GM23338 (cell line): ENCODE results near the gene IRF1. TPM values are rescaled to one million over a fixed set of nuclear protein-coding genes. Genes with fewer than 3 reads are reported as not detected.
A peak's percentile ranks its signal among the peaks of the same experiment; 100 is the strongest.

Experiments
- ATAC-seq: fragments of 200-7000 bp; cut with Tn5 transposase; 3 replicates; pipeline ENCODE4 v1.9.1; 2020
- DNase-seq: peaks from one replicate; pipeline ENCODE4 v3.0.0-alpha.2; 2015; ENCODE audit warnings: low spot score
- H2AFZ ChIP-seq: fragments of 200-600 bp; sonication (generic); 2 replicates; pipeline ENCODE4 v1.8.0; 2016; ENCODE audit warnings: antibody characterized with exemption, mild to moderate bottlenecking, moderate library complexity
- H3F3A ChIP-seq: fragments of 200-600 bp; sonication (generic); replicated peaks from 2 replicates; pipeline ENCODE4 v1.8.0; 2017; ENCODE audit warnings: antibody characterized with exemption, mixed run types, low read depth
- H3K27ac ChIP-seq: fragments of 200-600 bp; sonication (generic); 2 replicates; pipeline ENCODE4 v1.6.1; 2016; ENCODE audit warnings: low read depth
- H3K27me3 ChIP-seq: fragments of 200-600 bp; sonication (generic); 2 replicates; pipeline ENCODE4 v1.8.0; 2016; ENCODE audit warnings: mild to moderate bottlenecking, mixed run types, moderate library complexity; ENCODE audit not compliant: insufficient read depth
- H3K36me3 ChIP-seq: fragments of 200-600 bp; sonication (generic); 2 replicates; pipeline ENCODE4 v1.8.0; 2016; ENCODE audit warnings: mild to moderate bottlenecking; ENCODE audit not compliant: insufficient read depth
- H3K4me1 ChIP-seq: fragments of 200-600 bp; sonication (generic); 2 replicates; pipeline ENCODE4 v1.8.0; 2016; ENCODE audit warnings: mild to moderate bottlenecking, moderate library complexity; ENCODE audit not compliant: insufficient read depth
- H3K4me2 ChIP-seq: fragments of 200-600 bp; sonication (generic); 2 replicates; pipeline ENCODE4 v1.7.1; 2017; ENCODE audit warnings: mixed run types
- H3K4me3 ChIP-seq: fragments of 200-600 bp; sonication (generic); 2 replicates; pipeline ENCODE4 v1.6.1; 2016; ENCODE audit warnings: mixed run types
- H3K79me2 ChIP-seq: fragments of 200-600 bp; sonication (generic); replicated peaks from 2 replicates; pipeline ENCODE4 v1.8.0; 2017; ENCODE audit warnings: mild to moderate bottlenecking; ENCODE audit not compliant: insufficient read depth
- H3K9me2 ChIP-seq: fragments of 200-600 bp; sonication (generic); 2 replicates; pipeline ENCODE4 v1.8.0; 2017; ENCODE audit not compliant: insufficient read depth
- H4K20me1 ChIP-seq: fragments of 200-600 bp; sonication (generic); replicated peaks from 2 replicates; pipeline ENCODE4 v1.8.0; 2017; ENCODE audit warnings: mild to moderate bottlenecking; ENCODE audit not compliant: insufficient read depth
- H3K27ac Mint-ChIP-seq: 2 replicates; pipeline ENCODE4 v1.8.0; 2020; ENCODE audit warnings: inconsistent platforms, mild to moderate bottlenecking, moderate library complexity, mixed read lengths
- H3K27me3 Mint-ChIP-seq: 3 replicates; pipeline ENCODE4 v1.8.0; 2022; ENCODE audit warnings: low read depth, mild to moderate bottlenecking, moderate library complexity, mixed read lengths, inconsistent platforms; ENCODE audit not compliant: insufficient read depth, poor library complexity
- H3K36me3 Mint-ChIP-seq: 3 replicates; pipeline ENCODE4 v1.8.0; 2021; ENCODE audit warnings: low read depth, mild to moderate bottlenecking, inconsistent platforms, moderate library complexity, mixed read lengths
- H3K4me1 Mint-ChIP-seq: 3 replicates; pipeline ENCODE4 v1.8.0; 2020; ENCODE audit warnings: mild to moderate bottlenecking, inconsistent platforms, mixed read lengths
- H3K4me3 Mint-ChIP-seq: 3 replicates; pipeline ENCODE4 v1.8.0; 2021; ENCODE audit warnings: moderate library complexity, mild to moderate bottlenecking, inconsistent platforms, mixed read lengths
- H3K9me3 Mint-ChIP-seq: 3 replicates; pipeline ENCODE4 v1.8.0; 2020; ENCODE audit warnings: moderate library complexity, mild to moderate bottlenecking, inconsistent platforms, mixed read lengths
- EZH2 ChIP-seq: fragments of 200-600 bp; sonication (generic); IDR thresholded peaks from one replicate; pipeline ENCODE4 v1.8.0; 2017; ENCODE audit warnings: antibody characterized with exemption, mild to moderate bottlenecking, low read depth; ENCODE audit not compliant: unreplicated experiment
- JUNB ChIP-seq: IDR thresholded peaks from one replicate; pipeline ENCODE4 v1.6.1; 2016; ENCODE audit warnings: antibody characterized with exemption; ENCODE audit not compliant: unreplicated experiment
- NANOG ChIP-seq: IDR thresholded peaks from 2 replicates; pipeline ENCODE4 v1.6.1; 2016; ENCODE audit warnings: antibody characterized with exemption, borderline replicate concordance
- POLR2AphosphoS5 ChIP-seq: IDR thresholded peaks from 2 replicates; pipeline ENCODE4 v1.6.1; 2016; ENCODE audit warnings: antibody characterized with exemption, low read depth
- ZNF331 ChIP-seq: fragments of 250-450 bp; sonication (Bioruptor Pico); IDR thresholded peaks from 2 replicates; pipeline ENCODE4 v1.5.0; 2020; ENCODE audit warnings: low read depth, mild to moderate bottlenecking, moderate library complexity
- polyA plus RNA-seq: library from polyadenylated mRNA; unstranded; fragments of >200 nt; fragmentation: Nextera tagmentation; extraction: Ambion mirVana; gene quantifications from 2 replicates; pipeline ENCODE4 v1.2.1, GENCODE V29; 2016
- total RNA-seq: library from RNA; depleted of rRNA; stranded (reverse); fragments of >200 nt; shearing (Covaris generic); gene quantifications from 2 replicates; pipeline ENCODE4 v1.2.3, GENCODE V29; 2014
- TF ChIP-seq, protein P1 (sequence below), 2 experiments: fragments of 200-600 bp in 1 of 2; sonication (generic) in 1 of 2; conservative IDR thresholded peaks; 2 replicates each; pipeline versions ENCODE4 v1.5.1 to v1.6.1; 2016 to 2017; ENCODE audit warnings: antibody characterized with exemption in 2 of 2, low read depth in 2 of 2, mild to moderate bottlenecking in 2 of 2, moderate library complexity in 1 of 2
- TF ChIP-seq, protein P2 (sequence below): IDR thresholded peaks from 2 replicates; pipeline ENCODE4 v1.6.1; 2016; ENCODE audit warnings: antibody characterized with exemption
- TF ChIP-seq, protein P3 (sequence below): fragments of 250-450 bp; sonication (Bioruptor Pico); IDR thresholded peaks from 2 replicates; pipeline ENCODE4 v1.5.0; 2020; ENCODE audit warnings: mild to moderate bottlenecking, moderate library complexity

IRF1 gene
- total and polyA plus RNA-seq, 2 experiments from 2014 or later, result 6.9 to 8.6 TPM

DNA sequence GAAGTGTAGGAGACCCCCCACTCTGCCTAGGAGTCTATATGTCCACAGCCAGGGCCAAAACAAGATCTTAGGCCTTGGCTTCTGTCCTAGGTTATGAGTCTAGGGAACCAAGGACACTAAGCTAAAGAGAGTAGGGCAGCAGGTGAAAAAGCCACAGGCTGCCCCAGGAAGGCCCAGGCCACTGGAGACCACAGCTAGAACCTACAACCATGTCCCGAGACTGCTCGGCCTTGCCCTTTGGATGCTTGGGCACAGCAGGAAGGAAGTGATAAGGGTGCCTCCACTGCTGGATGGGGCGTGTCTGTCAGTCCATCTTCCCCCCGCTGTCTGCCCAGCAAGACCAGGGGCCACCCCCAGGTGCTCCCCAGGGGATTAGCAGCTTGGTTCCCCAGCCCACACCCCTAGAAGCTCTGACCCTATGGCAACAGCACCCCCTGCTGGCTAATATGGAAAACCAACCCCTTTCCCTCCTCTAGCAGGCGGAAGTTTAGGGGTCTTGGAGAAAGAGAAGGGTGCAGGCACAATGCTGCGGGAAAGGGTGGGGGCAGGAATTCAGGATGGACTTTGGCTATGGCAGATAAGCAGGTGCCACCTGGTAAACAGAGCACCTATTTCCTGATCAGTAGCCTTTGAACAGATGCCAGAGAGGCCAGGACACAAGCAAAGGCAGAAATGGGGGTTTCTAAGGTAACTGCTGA is 10.5 kb upstream of the IRF1 start:
- H3K4me2 ChIP-seq, result no peak overlapping the region
- no peaks in the 10 kb centered on the region for H4K20me1 ChIP-seq
- Mint-ChIP-seq H3K4me1 (0 out of 3 replicates have a peak, but pooled peaks cover 2% of the 10 kb centered on the region), H3K36me3 (no peaks in the 10 kb centered on the region), H3K4me3 (no peak overlapping the region), H3K27ac (no peak overlapping the region), H3K9me3 (no peaks in the 10 kb centered on the region), H3K27me3 (peaks cover 4% of the 10 kb centered on the region)
- H3K9me2 ChIP-seq, result no peaks in the 10 kb centered on the region; the same call in 1 of the 2 replicates
- peak; percentile 82 for DNase-seq
- H3K27me3 ChIP-seq, result no peaks in the 10 kb centered on the region
- TF ChIP-seq, protein P1, sequence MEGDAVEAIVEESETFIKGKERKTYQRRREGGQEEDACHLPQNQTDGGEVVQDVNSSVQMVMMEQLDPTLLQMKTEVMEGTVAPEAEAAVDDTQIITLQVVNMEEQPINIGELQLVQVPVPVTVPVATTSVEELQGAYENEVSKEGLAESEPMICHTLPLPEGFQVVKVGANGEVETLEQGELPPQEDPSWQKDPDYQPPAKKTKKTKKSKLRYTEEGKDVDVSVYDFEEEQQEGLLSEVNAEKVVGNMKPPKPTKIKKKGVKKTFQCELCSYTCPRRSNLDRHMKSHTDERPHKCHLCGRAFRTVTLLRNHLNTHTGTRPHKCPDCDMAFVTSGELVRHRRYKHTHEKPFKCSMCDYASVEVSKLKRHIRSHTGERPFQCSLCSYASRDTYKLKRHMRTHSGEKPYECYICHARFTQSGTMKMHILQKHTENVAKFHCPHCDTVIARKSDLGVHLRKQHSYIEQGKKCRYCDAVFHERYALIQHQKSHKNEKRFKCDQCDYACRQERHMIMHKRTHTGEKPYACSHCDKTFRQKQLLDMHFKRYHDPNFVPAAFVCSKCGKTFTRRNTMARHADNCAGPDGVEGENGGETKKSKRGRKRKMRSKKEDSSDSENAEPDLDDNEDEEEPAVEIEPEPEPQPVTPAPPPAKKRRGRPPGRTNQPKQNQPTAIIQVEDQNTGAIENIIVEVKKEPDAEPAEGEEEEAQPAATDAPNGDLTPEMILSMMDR (conservative IDR thresholded peaks at IDR 0.05; ENCODE audit: low read depth in 2 of 2), result peak; percentile 95 to 96
- TF ChIP-seq ZNF331 (CRISPR knock-in tag), result no peak
- H3K27ac ChIP-seq, result no peak overlapping the region
- H2AFZ ChIP-seq, result no peak overlapping the region
- no peak overlapping the region for H3K4me3 ChIP-seq
- H3K36me3 ChIP-seq, result no peaks in the 10 kb centered on the region
- no peaks in the 10 kb centered on the region for H3K4me1 ChIP-seq
- H3F3A ChIP-seq, result no peaks in the 10 kb centered on the region
- ATAC-seq, result peak; percentile 34
- H3K79me2 ChIP-seq, result no peaks in the 10 kb centered on the region

DNA sequence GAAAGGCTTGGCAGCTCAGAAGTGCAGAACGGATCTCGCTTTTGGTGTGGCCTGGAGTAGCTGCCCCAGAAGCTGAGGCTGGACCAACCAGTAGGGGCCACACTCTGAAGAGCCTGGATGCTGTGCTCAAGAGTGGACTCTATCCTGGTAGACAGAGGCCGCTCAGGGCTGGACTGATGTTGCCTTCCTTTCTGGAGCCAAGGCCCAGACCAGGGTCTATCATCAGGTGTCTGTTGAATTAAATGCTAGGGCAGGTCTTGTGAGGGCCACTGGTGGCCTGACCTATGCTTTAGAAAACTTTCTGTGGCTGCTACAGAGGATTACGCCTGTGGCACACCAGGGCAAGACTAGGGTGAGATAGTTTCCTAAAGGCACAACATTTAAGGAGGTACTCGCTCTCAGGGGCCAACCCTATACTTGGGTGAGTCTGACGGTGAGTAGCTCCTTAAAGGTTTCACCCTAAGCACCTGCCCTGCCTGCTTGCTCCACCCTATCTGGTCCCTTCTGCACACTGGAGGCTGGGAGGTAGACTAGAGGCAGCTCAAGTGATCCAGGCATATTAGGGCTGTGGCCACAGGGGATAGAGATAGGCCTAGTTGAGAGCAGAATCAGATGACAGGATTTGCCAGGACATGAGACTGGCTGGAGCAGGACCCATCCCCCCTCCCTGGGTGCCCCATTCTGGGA is 9.8 kb upstream of the IRF1 start:
- H3K27me3 ChIP-seq, result no peaks in the 10 kb centered on the region
- no peak overlapping the region for H3K4me3 ChIP-seq
- peaks cover 2% of the 10 kb centered on the region; the same call in 1 of the 2 replicates for H3F3A ChIP-seq
- H3K9me2 ChIP-seq, result no peaks in the 10 kb centered on the region; the same call in 1 of the 2 replicates
- DNase-seq (no peak), ATAC-seq (no peak)
- Mint-ChIP-seq H3K27me3 (peaks cover 7% of the 10 kb centered on the region), H3K4me1 (peaks cover 2% of the 10 kb centered on the region; the same call in 1 of the 3 replicates), H3K9me3 (no peaks in the 10 kb centered on the region), H3K36me3 (no peaks in the 10 kb centered on the region), H3K27ac (no peak overlapping the region), H3K4me3 (no peak overlapping the region)
- no peak overlapping the region for H3K4me2 ChIP-seq
- H4K20me1 ChIP-seq, result no peaks in the 10 kb centered on the region
- no peak overlapping the region for H2AFZ ChIP-seq
- H3K36me3 ChIP-seq, result no peaks in the 10 kb centered on the region
- H3K4me1 ChIP-seq, result peaks cover 2% of the 10 kb centered on the region
- H3K79me2 ChIP-seq, result no peaks in the 10 kb centered on the region
- H3K27ac ChIP-seq, result no peak overlapping the region
- TF ChIP-seq, protein P1 (conservative IDR thresholded peaks at IDR 0.05; ENCODE audit: low read depth in 2 of 2), result no peak
- TF ChIP-seq NANOG (no peak), ZNF331 (CRISPR knock-in tag) (no peak), JUNB (no peak), EZH2 (no peak), POLR2AphosphoS5 (no peak)
- TF ChIP-seq, protein P2, sequence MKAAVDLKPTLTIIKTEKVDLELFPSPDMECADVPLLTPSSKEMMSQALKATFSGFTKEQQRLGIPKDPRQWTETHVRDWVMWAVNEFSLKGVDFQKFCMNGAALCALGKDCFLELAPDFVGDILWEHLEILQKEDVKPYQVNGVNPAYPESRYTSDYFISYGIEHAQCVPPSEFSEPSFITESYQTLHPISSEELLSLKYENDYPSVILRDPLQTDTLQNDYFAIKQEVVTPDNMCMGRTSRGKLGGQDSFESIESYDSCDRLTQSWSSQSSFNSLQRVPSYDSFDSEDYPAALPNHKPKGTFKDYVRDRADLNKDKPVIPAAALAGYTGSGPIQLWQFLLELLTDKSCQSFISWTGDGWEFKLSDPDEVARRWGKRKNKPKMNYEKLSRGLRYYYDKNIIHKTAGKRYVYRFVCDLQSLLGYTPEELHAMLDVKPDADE, result no peak
- TF ChIP-seq, protein P3, sequence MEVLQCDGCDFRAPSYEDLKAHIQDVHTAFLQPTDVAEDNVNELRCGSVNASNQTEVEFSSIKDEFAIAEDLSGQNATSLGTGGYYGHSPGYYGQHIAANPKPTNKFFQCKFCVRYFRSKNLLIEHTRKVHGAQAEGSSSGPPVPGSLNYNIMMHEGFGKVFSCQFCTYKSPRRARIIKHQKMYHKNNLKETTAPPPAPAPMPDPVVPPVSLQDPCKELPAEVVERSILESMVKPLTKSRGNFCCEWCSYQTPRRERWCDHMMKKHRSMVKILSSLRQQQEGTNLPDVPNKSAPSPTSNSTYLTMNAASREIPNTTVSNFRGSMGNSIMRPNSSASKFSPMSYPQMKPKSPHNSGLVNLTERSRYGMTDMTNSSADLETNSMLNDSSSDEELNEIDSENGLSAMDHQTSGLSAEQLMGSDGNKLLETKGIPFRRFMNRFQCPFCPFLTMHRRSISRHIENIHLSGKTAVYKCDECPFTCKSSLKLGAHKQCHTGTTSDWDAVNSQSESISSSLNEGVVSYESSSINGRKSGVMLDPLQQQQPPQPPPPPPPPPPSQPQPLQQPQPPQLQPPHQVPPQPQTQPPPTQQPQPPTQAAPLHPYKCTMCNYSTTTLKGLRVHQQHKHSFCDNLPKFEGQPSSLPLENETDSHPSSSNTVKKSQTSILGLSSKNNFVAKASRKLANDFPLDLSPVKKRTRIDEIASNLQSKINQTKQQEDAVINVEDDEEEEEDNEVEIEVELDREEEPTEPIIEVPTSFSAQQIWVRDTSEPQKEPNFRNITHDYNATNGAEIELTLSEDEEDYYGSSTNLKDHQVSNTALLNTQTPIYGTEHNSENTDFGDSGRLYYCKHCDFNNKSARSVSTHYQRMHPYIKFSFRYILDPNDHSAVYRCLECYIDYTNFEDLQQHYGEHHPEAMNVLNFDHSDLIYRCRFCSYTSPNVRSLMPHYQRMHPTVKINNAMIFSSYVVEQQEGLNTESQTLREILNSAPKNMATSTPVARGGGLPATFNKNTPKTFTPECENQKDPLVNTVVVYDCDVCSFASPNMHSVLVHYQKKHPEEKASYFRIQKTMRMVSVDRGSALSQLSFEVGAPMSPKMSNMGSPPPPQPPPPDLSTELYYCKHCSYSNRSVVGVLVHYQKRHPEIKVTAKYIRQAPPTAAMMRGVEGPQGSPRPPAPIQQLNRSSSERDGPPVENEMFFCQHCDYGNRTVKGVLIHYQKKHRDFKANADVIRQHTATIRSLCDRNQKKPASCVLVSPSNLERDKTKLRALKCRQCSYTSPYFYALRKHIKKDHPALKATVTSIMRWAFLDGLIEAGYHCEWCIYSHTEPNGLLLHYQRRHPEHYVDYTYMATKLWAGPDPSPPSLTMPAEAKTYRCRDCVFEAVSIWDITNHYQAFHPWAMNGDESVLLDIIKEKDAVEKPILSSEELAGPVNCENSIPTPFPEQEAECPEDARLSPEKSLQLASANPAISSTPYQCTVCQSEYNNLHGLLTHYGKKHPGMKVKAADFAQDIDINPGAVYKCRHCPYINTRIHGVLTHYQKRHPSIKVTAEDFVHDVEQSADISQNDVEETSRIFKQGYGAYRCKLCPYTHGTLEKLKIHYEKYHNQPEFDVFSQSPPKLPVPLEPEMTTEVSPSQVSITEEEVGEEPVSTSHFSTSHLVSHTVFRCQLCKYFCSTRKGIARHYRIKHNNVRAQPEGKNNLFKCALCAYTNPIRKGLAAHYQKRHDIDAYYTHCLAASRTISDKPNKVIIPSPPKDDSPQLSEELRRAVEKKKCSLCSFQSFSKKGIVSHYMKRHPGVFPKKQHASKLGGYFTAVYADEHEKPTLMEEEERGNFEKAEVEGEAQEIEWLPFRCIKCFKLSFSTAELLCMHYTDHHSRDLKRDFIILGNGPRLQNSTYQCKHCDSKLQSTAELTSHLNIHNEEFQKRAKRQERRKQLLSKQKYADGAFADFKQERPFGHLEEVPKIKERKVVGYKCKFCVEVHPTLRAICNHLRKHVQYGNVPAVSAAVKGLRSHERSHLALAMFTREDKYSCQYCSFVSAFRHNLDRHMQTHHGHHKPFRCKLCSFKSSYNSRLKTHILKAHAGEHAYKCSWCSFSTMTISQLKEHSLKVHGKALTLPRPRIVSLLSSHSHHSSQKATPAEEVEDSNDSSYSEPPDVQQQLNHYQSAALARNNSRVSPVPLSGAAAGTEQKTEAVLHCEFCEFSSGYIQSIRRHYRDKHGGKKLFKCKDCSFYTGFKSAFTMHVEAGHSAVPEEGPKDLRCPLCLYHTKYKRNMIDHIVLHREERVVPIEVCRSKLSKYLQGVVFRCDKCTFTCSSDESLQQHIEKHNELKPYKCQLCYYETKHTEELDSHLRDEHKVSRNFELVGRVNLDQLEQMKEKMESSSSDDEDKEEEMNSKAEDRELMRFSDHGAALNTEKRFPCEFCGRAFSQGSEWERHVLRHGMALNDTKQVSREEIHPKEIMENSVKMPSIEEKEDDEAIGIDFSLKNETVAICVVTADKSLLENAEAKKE, result no peak
